ENCODE measurements around the gene ATP2B1. TPM values are rescaled to one million over a fixed set of nuclear protein-coding genes. Genes with fewer than 3 reads are reported as not detected.
"Not testable (repeated sequence)": the region's sequence is repeated elsewhere in the genome, so short reads cannot be mapped to it uniquely, and the experiment has no call there.

Gene ATP2B1
- total RNA-seq, 4 donors from 2014 or later: 10.9 to 32.4 (median 21.0) TPM

DNA sequence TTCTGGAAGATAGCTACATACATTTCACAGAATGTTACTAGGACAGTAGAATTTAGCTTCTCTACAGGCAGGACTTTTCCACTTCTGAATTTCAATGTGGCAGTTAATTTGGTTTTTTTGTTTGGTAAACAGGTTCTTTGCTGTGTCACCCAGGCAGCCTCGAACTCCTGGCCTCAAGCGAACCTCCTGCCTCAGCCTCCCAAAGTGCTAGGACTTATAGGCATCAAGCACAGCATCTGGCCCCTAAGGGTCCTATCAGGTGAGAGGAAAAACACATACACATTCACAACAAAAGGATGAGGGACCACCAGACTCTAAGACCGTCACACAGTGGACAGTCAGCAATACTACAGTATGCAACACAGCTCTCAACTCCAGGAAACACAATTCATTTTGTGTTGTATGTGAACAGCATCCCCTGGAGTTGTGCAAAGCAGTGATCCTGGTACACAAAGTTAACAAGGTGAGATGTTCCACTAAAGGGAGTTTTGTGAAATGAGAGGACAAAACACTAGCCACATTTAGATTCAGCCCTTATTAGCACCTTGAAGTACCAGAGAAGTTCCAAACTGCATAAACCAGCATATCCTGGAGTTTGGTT is 6.9 kb downstream of the ATP2B1 start:
- 92 to 100% methylated on average over 2 to 3 of the region's 3 CpGs for WGBS, 2 donors
- no peaks in the 10 kb centered on the region for H3K27me3 ChIP-seq
- no peaks in the 10 kb centered on the region for H3K36me3 ChIP-seq
- TF ChIP-seq POLR2A (IDR thresholded peaks at IDR 0.05): no peak
- TF ChIP-seq, protein P1, sequence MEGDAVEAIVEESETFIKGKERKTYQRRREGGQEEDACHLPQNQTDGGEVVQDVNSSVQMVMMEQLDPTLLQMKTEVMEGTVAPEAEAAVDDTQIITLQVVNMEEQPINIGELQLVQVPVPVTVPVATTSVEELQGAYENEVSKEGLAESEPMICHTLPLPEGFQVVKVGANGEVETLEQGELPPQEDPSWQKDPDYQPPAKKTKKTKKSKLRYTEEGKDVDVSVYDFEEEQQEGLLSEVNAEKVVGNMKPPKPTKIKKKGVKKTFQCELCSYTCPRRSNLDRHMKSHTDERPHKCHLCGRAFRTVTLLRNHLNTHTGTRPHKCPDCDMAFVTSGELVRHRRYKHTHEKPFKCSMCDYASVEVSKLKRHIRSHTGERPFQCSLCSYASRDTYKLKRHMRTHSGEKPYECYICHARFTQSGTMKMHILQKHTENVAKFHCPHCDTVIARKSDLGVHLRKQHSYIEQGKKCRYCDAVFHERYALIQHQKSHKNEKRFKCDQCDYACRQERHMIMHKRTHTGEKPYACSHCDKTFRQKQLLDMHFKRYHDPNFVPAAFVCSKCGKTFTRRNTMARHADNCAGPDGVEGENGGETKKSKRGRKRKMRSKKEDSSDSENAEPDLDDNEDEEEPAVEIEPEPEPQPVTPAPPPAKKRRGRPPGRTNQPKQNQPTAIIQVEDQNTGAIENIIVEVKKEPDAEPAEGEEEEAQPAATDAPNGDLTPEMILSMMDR (IDR thresholded peaks at IDR 0.05): no peak
- H3K9me3 ChIP-seq: no peaks in the 10 kb centered on the region
- H3K4me3 ChIP-seq: no peak overlapping the region
- intact Hi-C loops (cut with DNase I): no loop called here
- H3K27ac ChIP-seq: no peak overlapping the region
- H3K4me1 ChIP-seq: peaks cover 0 to 29% (median 4%) of the 10 kb centered on the region in 3 donors
- DNase-seq: no peak

- H3K9me3 ChIP-seq: no peaks in the 10 kb centered on the region
- TF ChIP-seq, protein P1 (IDR thresholded peaks at IDR 0.05): no peak
- TF ChIP-seq POLR2A (IDR thresholded peaks at IDR 0.05): no peak
- H3K4me1 ChIP-seq: peaks cover 4 to 30% (median 4%) of the 10 kb centered on the region in 3 donors
- intact Hi-C loops (cut with DNase I): no loop called here
- H3K4me3 ChIP-seq: no peak overlapping the region
- H3K36me3 ChIP-seq: no peaks in the 10 kb centered on the region
- 76 to 84% methylated on average over 4 of the region's 4 CpGs for WGBS, 2 donors
- H3K27me3 ChIP-seq: no peaks in the 10 kb centered on the region
- no peak overlapping the region for H3K27ac ChIP-seq
- no peak for DNase-seq
Observed at GRCh38 chr12:89700191-89700810, 8.3 kb downstream of the ATP2B1 start.

GRCh38 chr12:89698607-89699006 is 10.0 kb downstream of the ATP2B1 start:
- WGBS, 2 donors: 83 to 91% methylated on average over 2 of the region's 2 CpGs
- no peaks in the 10 kb centered on the region for H3K9me3 ChIP-seq
- no peak for DNase-seq
- no peak overlapping the region for H3K4me3 ChIP-seq
- no peaks in the 10 kb centered on the region for H3K36me3 ChIP-seq
- H3K27ac ChIP-seq: no peak overlapping the region
- H3K4me1 ChIP-seq: peaks cover 4 to 37% (median 8%) of the 10 kb centered on the region in 3 donors
- TF ChIP-seq POLR2A (IDR thresholded peaks at IDR 0.05): no peak
- TF ChIP-seq, protein P1 (IDR thresholded peaks at IDR 0.05): no peak
- no peaks in the 10 kb centered on the region for H3K27me3 ChIP-seq
- intact Hi-C loops (cut with DNase I): no loop called here

DNA sequence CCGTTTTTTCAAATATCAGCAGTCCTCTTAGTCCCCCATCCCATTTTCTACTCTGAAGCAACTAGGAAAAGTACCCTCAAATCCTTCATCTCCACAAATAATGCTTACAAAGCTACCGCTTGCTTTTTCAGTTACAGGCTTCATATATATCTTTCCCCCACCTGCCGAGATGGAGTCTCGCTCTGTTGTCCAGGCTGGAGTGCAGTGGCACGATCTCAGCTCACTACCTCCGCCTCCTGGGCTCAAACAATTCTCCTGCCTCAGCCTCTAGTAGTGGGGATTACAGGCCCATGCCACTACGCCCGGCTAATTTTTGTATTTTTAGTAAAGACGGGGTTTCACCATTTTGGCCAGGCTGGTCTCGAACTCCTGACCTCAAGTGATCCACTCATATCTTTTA is 10.9 kb downstream of the ATP2B1 start:
- WGBS, 2 donors: 96% methylated on average over 10 of the region's 10 CpGs
- intact Hi-C loops (cut with DNase I); H3K9me3 ChIP-seq; H3K27ac ChIP-seq; H3K36me3 ChIP-seq; H3K4me3 ChIP-seq; DNase-seq; H3K27me3 ChIP-seq: not testable (repeated sequence)
- peaks cover 4 to 41% (median 10%) of the 10 kb centered on the region in 3 donors for H3K4me1 ChIP-seq

- H3K9me3 ChIP-seq: no peaks in the 10 kb centered on the region
- intact Hi-C loops (cut with DNase I): no loop called here
Observed at GRCh38 chr12:89697296-89697695, 11.3 kb downstream of the ATP2B1 start.

More at GRCh38 chr12:89697296-89697695, 11.3 kb downstream of the ATP2B1 start:
- Histone ChIP-seq H3K36me3 (no peaks in the 10 kb centered on the region), H3K4me1 (peaks cover 4 to 41% (median 10%) of the 10 kb centered on the region in 3 donors), H3K27me3 (no peaks in the 10 kb centered on the region), H3K27ac (no peak overlapping the region), H3K4me3 (no peak overlapping the region)
- TF ChIP-seq, protein P1 (IDR thresholded peaks at IDR 0.05): no peak
- DNase-seq: no peak
